CD14-positive monocyte (primary cell): ENCODE results near the gene REEP3. TPM values are rescaled to one million over a fixed set of nuclear protein-coding genes. Genes with fewer than 3 reads are reported as not detected.

Experiments
- DNase-seq, 3 donors: peaks; one replicate each; pipeline ENCODE4 v3.0.0-alpha.2; 2011 to 2022
- H2AFZ ChIP-seq: 2 replicates; pipeline ENCODE4 v1.6.0; 2012; ENCODE audit warnings: mild to moderate bottlenecking, low read depth, low read length, inconsistent platforms; ENCODE audit not compliant: insufficient read depth, poor library complexity, severe bottlenecking
- H3K27ac ChIP-seq, 2 donors: 1 replicate in 1 of 2; 2 replicates in 1 of 2; pipeline ENCODE4 v1.5.1; 2012 to 2013; ENCODE audit warnings: low read length in 2 of 2, control low read depth in 1 of 2, inconsistent platforms in 1 of 2, low read depth in 1 of 2, mild to moderate bottlenecking in 1 of 2
- H3K27me3 ChIP-seq, 2 donors: one replicate each; pipeline versions ENCODE4 v1.6.0 to v1.6.1; 2011 to 2013; ENCODE audit warnings: low read length in 2 of 2; ENCODE audit not compliant: control insufficient read depth in 2 of 2, insufficient read depth in 2 of 2
- H3K36me3 ChIP-seq, 2 donors: replicated peaks in 1 of 2; 1 replicate in 1 of 2; 2 replicates in 1 of 2; pipeline versions ENCODE4 v1.5.1 to v1.6.1; 2012 to 2013; ENCODE audit warnings: low read length in 2 of 2, control low read depth in 1 of 2, inconsistent platforms in 1 of 2, mild to moderate bottlenecking in 1 of 2; ENCODE audit not compliant: insufficient read depth in 2 of 2, control insufficient read depth in 1 of 2
- H3K4me1 ChIP-seq, 2 donors: 1 replicate in 1 of 2; 2 replicates in 1 of 2; pipeline versions ENCODE4 v1.5.1 to v1.6.1; 2012 to 2013; ENCODE audit warnings: low read length in 2 of 2, control low read depth in 1 of 2, inconsistent platforms in 1 of 2, mild to moderate bottlenecking in 1 of 2, moderate library complexity in 1 of 2; ENCODE audit not compliant: insufficient read depth in 2 of 2, control insufficient read depth in 1 of 2
- H3K4me2 ChIP-seq: replicated peaks from 2 replicates; pipeline ENCODE3; 2012; ENCODE audit warnings: low read length, moderate library complexity, mild to moderate bottlenecking; ENCODE audit not compliant: poor library complexity, severe bottlenecking; ENCODE audit errors: extremely low read depth
- H3K4me3 ChIP-seq, 3 experiments: fragments of 200-600 bp in 1 of 3; sonication (generic) in 1 of 3; replicated peaks in 1 of 3; 1 replicate in 2 of 3; 2 replicates in 1 of 3; pipeline ENCODE4 v1.5.1; 2011 to 2013; ENCODE audit warnings: low read length in 3 of 3, mild to moderate bottlenecking in 3 of 3, control low read depth in 2 of 3, low read depth in 2 of 3, inconsistent platforms in 1 of 3, moderate library complexity in 1 of 3
- H3K79me2 ChIP-seq: 2 replicates; pipeline ENCODE4 v1.6.0; 2012; ENCODE audit warnings: mild to moderate bottlenecking, control low read depth, inconsistent platforms, low read length, moderate library complexity; ENCODE audit not compliant: insufficient read depth
- H3K9ac ChIP-seq: 2 replicates; pipeline ENCODE4 v1.6.0; 2017; ENCODE audit warnings: low read length, mild to moderate bottlenecking; ENCODE audit not compliant: insufficient read depth, poor library complexity, severe bottlenecking
- H3K9me3 ChIP-seq, 2 donors: replicated peaks in 1 of 2; 1 replicate in 1 of 2; 2 replicates in 1 of 2; pipeline versions ENCODE4 v1.5.1 to v1.6.1; 2012 to 2013; ENCODE audit warnings: low read length in 2 of 2, control low read depth in 1 of 2; ENCODE audit not compliant: control insufficient read depth in 1 of 2, insufficient read depth in 1 of 2
- H4K20me1 ChIP-seq: 2 replicates; pipeline ENCODE4 v1.6.0; 2012; ENCODE audit warnings: mild to moderate bottlenecking, low read length, control low read depth, moderate library complexity; ENCODE audit not compliant: insufficient read depth
- H3K27ac Mint-ChIP-seq, 7 donors: one replicate each; pipeline ENCODE4 v1.8.0; 2020; ENCODE audit warnings: mild to moderate bottlenecking in 7 of 7, mixed read lengths in 7 of 7, moderate library complexity in 6 of 7, inconsistent platforms in 2 of 7
- H3K27me3 Mint-ChIP-seq, 3 donors: one replicate each; pipeline ENCODE4 v1.8.0; 2021 to 2022; ENCODE audit warnings: low read depth in 3 of 3, mild to moderate bottlenecking in 3 of 3, mixed read lengths in 3 of 3, moderate library complexity in 3 of 3, inconsistent platforms in 1 of 3
- H3K36me3 Mint-ChIP-seq, 2 donors: one replicate each; pipeline ENCODE4 v1.8.0; 2020; ENCODE audit warnings: mixed read lengths in 2 of 2, inconsistent platforms in 1 of 2, mild to moderate bottlenecking in 1 of 2
- H3K4me1 Mint-ChIP-seq: one replicate; pipeline ENCODE4 v1.8.0; 2020; ENCODE audit warnings: mild to moderate bottlenecking, mixed read lengths
- H3K4me3 Mint-ChIP-seq, 2 donors: one replicate each; pipeline ENCODE4 v1.8.0; 2020; ENCODE audit warnings: mild to moderate bottlenecking in 2 of 2, mixed read lengths in 2 of 2, moderate library complexity in 1 of 2
- H3K9me3 Mint-ChIP-seq, 7 donors: one replicate each; pipeline ENCODE4 v1.8.0; 2020 to 2022; ENCODE audit warnings: mixed read lengths in 7 of 7, mild to moderate bottlenecking in 6 of 7, moderate library complexity in 6 of 7, inconsistent platforms in 2 of 7
- WGBS: methylation state at CpG from one replicate; pipeline ENCODE4 v1.1.5; 2013; ENCODE audit warnings: missing lambda C conversion rate; ENCODE audit not compliant: insufficient coverage; 5-methylcytosine and 5-hydroxymethylcytosine counted together
- intact Hi-C, 2 donors: fragments of 100-400 bp; cut with micrococcal nuclease; formaldehyde crosslinking; loops; one replicate each; pipeline versions ENCODE4 v1.15.0 to v1.15.1; 2023
- polyA plus RNA-seq, 3 donors: library from polyadenylated mRNA; depleted of rRNA in 1 of 3; unstranded in 2 of 3; stranded (reverse) in 1 of 3; fragments of 300-500 nt in 2 of 3; fragments of >200 nt in 1 of 3; fragmentation: Illumina TruSeq in 2 of 3; gene quantifications; 1 replicate in 2 of 3; 2 replicates in 1 of 3; pipeline ENCODE4 v1.2.3, GENCODE V29; 2012 to 2021
- TF ChIP-seq, protein P1 (sequence below): fragments of 200-600 bp; IDR thresholded peaks from one replicate; pipeline ENCODE4 v1.8.0; 2022; ENCODE audit warnings: antibody characterized with exemption, mild to moderate bottlenecking

The REEP3 gene
- polyA plus RNA-seq, 3 donors: 9.1 to 17.7 (median 17.7) TPM

DNA sequence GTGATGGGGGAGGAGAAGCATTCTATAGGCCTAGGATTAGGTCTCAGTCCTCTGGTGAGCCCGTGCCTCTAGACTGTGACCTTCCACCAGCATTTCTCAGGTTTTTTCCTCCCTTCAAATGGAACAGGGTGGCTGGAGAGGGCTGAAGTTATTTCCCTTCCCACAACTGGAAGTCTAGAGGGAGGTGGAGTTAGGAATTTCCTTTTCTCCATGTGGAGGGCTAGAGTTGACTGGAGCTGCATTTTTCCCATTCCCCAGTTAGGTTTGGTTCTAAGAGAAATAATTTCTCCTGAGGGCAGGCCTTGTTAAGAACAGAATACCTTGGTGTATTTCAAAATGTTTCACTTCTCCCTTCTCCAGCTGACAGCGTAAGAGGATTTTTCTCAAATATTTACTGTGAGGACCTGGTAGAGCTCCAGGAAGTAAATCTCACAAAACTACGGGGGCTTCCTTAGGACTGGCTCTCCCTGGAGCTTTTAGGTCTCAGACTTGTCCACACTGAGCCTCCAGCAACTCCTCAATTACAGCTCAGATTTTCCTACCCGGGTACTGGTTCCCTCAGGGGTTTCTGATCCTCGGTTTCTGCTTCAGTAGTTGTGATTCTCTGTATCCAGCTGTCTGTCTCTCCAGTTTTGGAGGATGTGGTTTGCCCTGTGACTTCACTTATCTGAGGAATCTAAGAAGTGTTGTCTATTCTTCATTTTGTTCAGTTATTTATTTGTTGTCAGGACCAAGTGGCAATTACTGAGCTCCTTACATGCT is 6.0 kb upstream of the REEP3 start:
- no peak overlapping the region for H3K4me3 Mint-ChIP-seq
- Histone ChIP-seq H2AFZ (no peak overlapping the region), H4K20me1 (peaks cover 66% of the 10 kb centered on the region), H3K27me3 (no peaks in the 10 kb centered on the region), H3K27ac (peak overlapping the region in 1 of 2 donors; percentile 2), H3K4me2 (no peak overlapping the region), H3K9me3 (peaks cover 0 to 9% of the 10 kb centered on the region in 2 donors), H3K36me3 (no peaks in the 10 kb centered on the region), H3K4me3 (no peak overlapping the region), H3K79me2 (peaks cover 98% of the 10 kb centered on the region), H3K9ac (no peak overlapping the region), H3K4me1 (peaks cover 2 to 8% of the 10 kb centered on the region in 2 donors)
- H3K27me3 Mint-ChIP-seq: no peaks in the 10 kb centered on the region
- intact Hi-C loops: no loop called here
- WGBS: no CpG with 5 or more reads among the region's 5 CpGs
- peak overlapping the region in 6 of 7 donors; percentile 2 to 86 (median 68) for H3K27ac Mint-ChIP-seq
- TF ChIP-seq, protein P1, sequence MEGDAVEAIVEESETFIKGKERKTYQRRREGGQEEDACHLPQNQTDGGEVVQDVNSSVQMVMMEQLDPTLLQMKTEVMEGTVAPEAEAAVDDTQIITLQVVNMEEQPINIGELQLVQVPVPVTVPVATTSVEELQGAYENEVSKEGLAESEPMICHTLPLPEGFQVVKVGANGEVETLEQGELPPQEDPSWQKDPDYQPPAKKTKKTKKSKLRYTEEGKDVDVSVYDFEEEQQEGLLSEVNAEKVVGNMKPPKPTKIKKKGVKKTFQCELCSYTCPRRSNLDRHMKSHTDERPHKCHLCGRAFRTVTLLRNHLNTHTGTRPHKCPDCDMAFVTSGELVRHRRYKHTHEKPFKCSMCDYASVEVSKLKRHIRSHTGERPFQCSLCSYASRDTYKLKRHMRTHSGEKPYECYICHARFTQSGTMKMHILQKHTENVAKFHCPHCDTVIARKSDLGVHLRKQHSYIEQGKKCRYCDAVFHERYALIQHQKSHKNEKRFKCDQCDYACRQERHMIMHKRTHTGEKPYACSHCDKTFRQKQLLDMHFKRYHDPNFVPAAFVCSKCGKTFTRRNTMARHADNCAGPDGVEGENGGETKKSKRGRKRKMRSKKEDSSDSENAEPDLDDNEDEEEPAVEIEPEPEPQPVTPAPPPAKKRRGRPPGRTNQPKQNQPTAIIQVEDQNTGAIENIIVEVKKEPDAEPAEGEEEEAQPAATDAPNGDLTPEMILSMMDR: no peak
- peaks cover 2 to 20% of the 10 kb centered on the region in 2 donors for H3K36me3 Mint-ChIP-seq
- H3K4me1 Mint-ChIP-seq: peaks cover 27% of the 10 kb centered on the region
- H3K9me3 Mint-ChIP-seq: peaks cover 7 to 19% (median 13%) of the 10 kb centered on the region in 7 donors
- no peak for DNase-seq

DNA sequence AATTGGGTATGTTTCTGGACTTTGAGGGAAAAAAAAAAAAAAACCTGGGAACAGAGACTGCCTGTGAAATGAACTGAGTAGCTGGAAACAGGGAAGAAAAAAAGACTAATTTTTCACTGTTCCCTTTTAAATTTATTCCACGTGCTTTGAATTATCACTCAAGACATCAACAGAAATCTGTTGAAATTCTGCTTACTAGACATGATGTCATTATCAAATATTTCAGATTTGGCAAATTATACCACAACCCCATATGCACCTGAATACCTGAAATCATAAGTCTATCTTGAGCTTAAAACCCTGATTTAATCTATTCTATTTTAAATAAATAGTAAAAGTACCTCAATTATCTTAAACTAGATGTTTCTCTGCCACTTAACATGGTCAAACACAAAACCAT is 5.0 kb upstream of the REEP3 start:
- H3K4me3 ChIP-seq: no peak overlapping the region
- no peaks in the 10 kb centered on the region for H3K27me3 ChIP-seq
- H4K20me1 ChIP-seq: peaks cover 71% of the 10 kb centered on the region
- no CpG with 5 or more reads among the region's 1 CpG for WGBS
- Mint-ChIP-seq H3K9me3 (peaks cover 7 to 19% (median 13%) of the 10 kb centered on the region in 7 donors), H3K36me3 (peaks cover 2 to 16% of the 10 kb centered on the region in 2 donors), H3K4me3 (no peak overlapping the region), H3K27ac (no peak overlapping the region), H3K27me3 (no peaks in the 10 kb centered on the region), H3K4me1 (peaks cover 35% of the 10 kb centered on the region)
- peaks cover 10 to 16% of the 10 kb centered on the region in 2 donors for H3K4me1 ChIP-seq
- H3K9me3 ChIP-seq: peaks cover 0 to 9% of the 10 kb centered on the region in 2 donors
- TF ChIP-seq, protein P1: no peak
- no peaks in the 10 kb centered on the region for H3K36me3 ChIP-seq
- no peak overlapping the region for H3K27ac ChIP-seq
- no peak overlapping the region for H2AFZ ChIP-seq
- DNase-seq: no peak
- H3K4me2 ChIP-seq: no peak overlapping the region
- intact Hi-C loops: no loop called here
- H3K79me2 ChIP-seq: peaks cover 96% of the 10 kb centered on the region
- H3K9ac ChIP-seq: no peak overlapping the region
